Spleen (tissue), 7 donors: ENCODE data around the gene LSM3.

ENCODE experiments used
- CTCF ChIP-seq, 11 experiments: fragments of 200-600 bp in 7 of 11; fragments of 450-650 bp in 4 of 11; sonication (generic) in 4 of 11; IDR thresholded peaks in 8 of 11; conservative IDR thresholded peaks in 3 of 11; 1 replicate in 7 of 11; 2 replicates in 4 of 11; pipeline versions ENCODE4 v1.4.0 to v1.8.0; 2016 to 2021; ENCODE audit warnings: antibody characterized with exemption in 11 of 11, inconsistent platforms in 4 of 11, mild to moderate bottlenecking in 1 of 11
- POLR2A ChIP-seq, 3 donors: fragments of 450-650 bp; IDR thresholded peaks; one replicate each; pipeline ENCODE4 v1.5.1; 2017; ENCODE audit warnings: antibody characterized with exemption in 3 of 3, mild to moderate bottlenecking in 1 of 3
- donor health status: DM: no; HTN: no; CAD: no; lungs with moderate emphysema.
- donor health status: DM: no; HTN: no; CAD: no.
- donor health status: DM: no; HTN: no; CAD: no.

- no peak for TF ChIP-seq CTCF (IDR thresholded peaks at IDR 0.05 in 8 of 11, conservative IDR thresholded peaks at IDR 0.05 in 3 of 11)
- no peak for TF ChIP-seq POLR2A (IDR thresholded peaks at IDR 0.05)
Observed at GRCh38 chr3:14134291-14134690, 44.3 kb upstream of the LSM3 start.
